Activated CD4-positive, alpha-beta T cell treated with anti-CD3 and anti-CD28 coated beads, Interleukin-2, amount 10 ng/mL, durations not matched to agents 24 days and 14 days (primary cell): ENCODE data around the gene EXOC3L4. TPM values are rescaled to one million over a fixed set of nuclear protein-coding genes. Genes with fewer than 3 reads are reported as not detected.

ENCODE experiments used
- DNase-seq: peaks from one replicate; pipeline ENCODE4 v3.0.0; 2022
- H3K27ac Mint-ChIP-seq: one replicate; pipeline ENCODE4 v1.8.0; 2022; ENCODE audit warnings: mild to moderate bottlenecking, mixed read lengths
- H3K27me3 Mint-ChIP-seq: one replicate; pipeline ENCODE4 v1.8.0; 2022; ENCODE audit warnings: mixed read lengths
- H3K36me3 Mint-ChIP-seq: one replicate; pipeline ENCODE4 v1.8.0; 2022; ENCODE audit warnings: low read depth, mild to moderate bottlenecking, mixed read lengths
- H3K4me1 Mint-ChIP-seq: one replicate; pipeline ENCODE4 v1.8.0; 2021; ENCODE audit warnings: mixed read lengths
- H3K4me3 Mint-ChIP-seq: one replicate; pipeline ENCODE4 v1.8.0; 2022; ENCODE audit warnings: mild to moderate bottlenecking, moderate library complexity, mixed read lengths
- H3K9me3 Mint-ChIP-seq: one replicate; pipeline ENCODE4 v1.8.0; 2021; ENCODE audit warnings: mixed read lengths
- intact Hi-C: fragments of 100-400 bp; cut with micrococcal nuclease; formaldehyde crosslinking; loops from one replicate; pipeline ENCODE4 v1.15.1; 2023
- total RNA-seq: library from RNA; stranded (reverse); gene quantifications from 2 replicates; pipeline ENCODE4 v1.2.3, GENCODE V29; 2022

EXOC3L4 gene
- total RNA-seq, 1 donor from 2014 or later, result not detected

DNA sequence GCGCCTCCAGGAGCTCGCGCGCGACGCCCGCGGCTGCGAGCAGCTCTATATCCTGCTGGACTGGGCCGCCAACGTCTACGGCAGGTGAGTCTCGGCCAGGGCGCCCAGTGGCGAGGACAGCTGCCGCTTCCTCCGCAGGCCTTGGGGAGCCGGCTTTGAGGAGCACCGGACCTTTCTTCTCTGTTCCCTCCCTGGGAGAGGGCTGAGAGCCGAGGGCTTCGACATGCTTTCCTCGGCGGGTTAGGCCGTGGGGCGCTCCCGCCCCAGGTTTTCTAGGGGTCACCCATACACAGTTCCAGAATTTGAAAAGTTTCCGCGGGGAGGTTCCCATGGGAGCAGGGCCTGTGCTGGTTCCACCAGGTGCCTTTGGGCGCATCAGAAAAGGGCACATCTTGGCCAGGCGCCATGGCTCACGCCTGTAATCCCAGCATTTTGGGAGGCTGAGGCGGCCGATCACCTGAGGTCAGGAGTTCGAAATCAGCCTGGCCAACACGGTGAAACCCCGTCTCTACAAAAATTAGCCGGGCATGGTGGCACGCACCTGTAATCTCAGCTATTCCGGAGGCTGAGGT, 8.2 kb downstream of the EXOC3L4 start:
- Mint-ChIP-seq H3K9me3 (no peaks in the 10 kb centered on the region), H3K4me3 (no peak overlapping the region), H3K4me1 (peaks cover 4% of the 10 kb centered on the region), H3K27ac (no peak overlapping the region), H3K36me3 (no peaks in the 10 kb centered on the region), H3K27me3 (peaks cover 25% of the 10 kb centered on the region)
- DNase-seq, result no peak
- intact Hi-C loops, result no loop called here

DNA sequence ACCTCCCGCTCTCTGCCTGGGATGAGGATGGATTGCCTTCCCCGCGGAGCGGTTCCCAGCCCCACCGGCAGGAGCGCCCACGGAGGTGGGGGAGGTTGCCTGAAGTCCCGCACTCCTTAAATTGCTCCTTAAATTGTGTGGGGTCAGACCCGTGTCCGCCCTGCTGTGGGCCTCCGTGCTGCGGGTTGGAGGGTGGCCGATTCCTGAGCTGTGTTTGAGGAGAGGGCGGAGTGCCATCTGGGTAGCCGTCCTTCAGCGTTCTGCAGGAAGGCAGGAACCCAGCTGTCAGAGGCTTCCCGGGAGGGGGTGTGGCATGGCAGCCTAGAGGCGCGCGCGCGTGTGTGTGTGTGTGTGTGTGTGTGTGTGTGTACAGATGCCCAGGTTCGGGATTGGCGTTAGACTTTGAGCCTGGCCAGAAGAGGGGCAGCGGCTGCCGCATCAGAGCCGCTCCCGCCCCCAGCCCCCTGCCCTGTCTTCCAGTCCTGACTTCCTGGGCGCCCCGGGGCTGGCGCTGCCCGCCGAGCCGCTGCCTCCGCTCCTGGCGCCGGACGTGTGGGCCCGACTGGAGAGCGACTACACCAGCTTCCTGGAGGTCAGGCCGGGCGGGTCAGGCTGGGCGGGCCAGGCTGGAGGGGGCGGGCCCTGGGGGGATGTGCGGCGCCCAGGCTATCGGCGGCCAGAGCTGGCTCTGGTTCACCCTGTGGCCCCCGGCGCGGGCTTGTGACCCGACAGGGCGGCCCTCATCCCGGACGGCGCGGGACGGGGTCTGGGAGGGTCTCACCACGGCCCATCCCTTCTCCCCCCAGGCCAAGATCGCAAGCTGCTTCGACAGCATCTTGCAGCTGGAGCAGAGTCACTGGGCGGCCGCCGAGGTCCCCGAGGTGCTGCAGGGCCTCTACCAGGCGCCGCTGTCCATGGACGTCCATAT, 9.2 kb downstream of the EXOC3L4 start:
- Mint-ChIP-seq H3K27ac (no peak overlapping the region), H3K4me3 (peak overlapping the region; percentile 26), H3K36me3 (no peaks in the 10 kb centered on the region), H3K4me1 (peaks cover 4% of the 10 kb centered on the region), H3K27me3 (peaks cover 25% of the 10 kb centered on the region), H3K9me3 (no peaks in the 10 kb centered on the region)
- intact Hi-C loops, result no loop called here
- DNase-seq, result no peak

DNA sequence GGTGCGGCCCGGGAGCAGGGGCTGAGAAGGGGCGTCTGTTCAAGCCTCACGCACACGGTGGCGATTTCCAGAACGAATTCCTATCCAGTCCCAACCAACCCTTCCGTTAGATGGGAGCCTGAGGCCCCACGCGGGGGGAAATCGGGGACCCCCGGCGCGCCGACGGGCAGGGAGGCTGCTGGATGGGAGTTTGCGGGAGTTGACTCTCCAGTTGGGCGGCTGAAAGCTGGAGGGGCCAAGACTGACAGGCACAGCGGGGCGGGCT, 9.8 kb downstream of the EXOC3L4 start:
- no peak for DNase-seq
- intact Hi-C loops, result no loop called here
- no peak overlapping the region for H3K27ac Mint-ChIP-seq
- H3K36me3 Mint-ChIP-seq, result no peaks in the 10 kb centered on the region
- H3K27me3 Mint-ChIP-seq, result peaks cover 25% of the 10 kb centered on the region
- H3K4me1 Mint-ChIP-seq, result peaks cover 4% of the 10 kb centered on the region
- H3K9me3 Mint-ChIP-seq, result no peaks in the 10 kb centered on the region
- H3K4me3 Mint-ChIP-seq, result no peak overlapping the region

DNA sequence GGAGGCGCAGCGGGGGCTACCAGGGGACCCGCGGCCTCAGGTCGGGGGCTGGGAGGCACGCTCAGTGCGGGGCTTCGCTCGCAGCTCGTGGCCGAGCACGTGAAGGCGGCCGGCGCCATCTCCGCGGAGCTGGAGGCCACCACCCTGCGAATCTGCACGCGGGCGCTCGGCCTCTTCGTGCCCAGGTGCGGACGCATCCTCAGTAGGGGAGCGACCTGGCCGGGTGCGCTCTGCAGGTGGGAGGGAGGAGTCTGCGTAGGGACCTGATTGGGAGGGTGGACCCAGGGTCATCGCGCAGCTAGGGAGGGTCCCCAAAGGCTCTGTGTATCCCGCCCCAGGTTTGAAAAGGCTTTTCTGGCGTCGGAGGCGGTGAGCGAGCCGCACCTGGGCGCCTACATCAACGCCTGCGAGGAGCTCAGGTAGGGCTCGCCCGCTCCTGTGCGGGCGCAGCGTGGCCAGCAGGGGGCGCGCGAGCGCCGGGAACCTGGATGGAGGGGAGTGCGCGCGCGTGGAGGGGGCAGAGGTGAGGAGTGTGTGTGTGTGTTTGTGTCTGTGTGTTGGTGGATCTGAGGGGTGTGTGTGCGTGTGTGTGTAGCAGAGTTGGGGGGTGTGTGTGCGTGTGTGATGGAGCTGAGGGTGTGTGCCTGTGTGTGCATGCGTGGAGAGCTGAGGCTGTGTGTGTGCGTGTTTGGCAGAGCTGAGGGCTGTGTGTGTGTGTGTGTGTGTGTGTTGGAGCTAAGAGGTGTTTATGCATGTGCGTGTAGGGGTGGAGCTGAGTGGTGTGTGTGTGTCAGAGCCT, 10.3 kb downstream of the EXOC3L4 start:
- peaks cover 25% of the 10 kb centered on the region for H3K27me3 Mint-ChIP-seq
- peaks cover 4% of the 10 kb centered on the region for H3K4me1 Mint-ChIP-seq
- intact Hi-C loops, result loop anchor here (1.0 to 5.0 kb wide), 3 partner anchors 36 to 187 kb away; no protein-coding TSS in a partner anchor
- no peaks in the 10 kb centered on the region for H3K9me3 Mint-ChIP-seq
- DNase-seq, result peak; percentile 92
- no peaks in the 10 kb centered on the region for H3K36me3 Mint-ChIP-seq
- H3K4me3 Mint-ChIP-seq, result no peak overlapping the region
- no peak overlapping the region for H3K27ac Mint-ChIP-seq

DNA sequence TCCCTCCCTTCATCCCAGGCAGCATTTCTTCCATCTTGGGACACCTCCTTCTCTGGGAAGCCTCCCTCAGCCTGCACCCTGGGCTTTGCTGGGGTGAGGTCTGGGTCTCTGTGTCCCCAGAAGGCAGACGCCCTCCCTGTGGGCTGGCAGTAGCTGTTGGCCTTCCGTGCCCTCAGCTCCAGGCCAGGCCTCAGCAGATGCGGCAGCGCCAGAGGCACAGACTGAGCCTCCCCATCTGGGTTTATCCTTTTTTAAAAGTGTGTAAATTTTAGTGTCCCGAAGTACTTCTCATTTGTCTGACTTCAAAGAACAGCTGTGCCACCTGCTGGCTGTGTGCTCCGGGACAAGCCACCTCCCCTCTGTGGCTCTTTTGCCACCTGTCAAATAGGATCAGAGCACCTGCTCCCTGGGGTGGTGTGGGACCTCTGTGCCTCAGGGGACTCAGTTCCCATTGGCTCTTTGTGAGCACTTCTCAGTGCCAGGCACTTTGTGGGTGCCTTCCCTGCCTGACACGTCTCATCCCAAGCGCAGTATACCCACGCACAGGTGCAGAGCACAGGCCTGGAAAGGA, 11.1 kb downstream of the EXOC3L4 start:
- intact Hi-C loops, result loop anchor here (1.0 to 5.0 kb wide), 3 partner anchors 36 to 187 kb away; no protein-coding TSS in a partner anchor
- H3K4me3 Mint-ChIP-seq, result no peak overlapping the region
- peaks cover 25% of the 10 kb centered on the region for H3K27me3 Mint-ChIP-seq
- H3K27ac Mint-ChIP-seq, result no peak overlapping the region
- peaks cover 4% of the 10 kb centered on the region for H3K4me1 Mint-ChIP-seq
- no peaks in the 10 kb centered on the region for H3K9me3 Mint-ChIP-seq
- H3K36me3 Mint-ChIP-seq, result no peaks in the 10 kb centered on the region
- DNase-seq, result peak; percentile 65

GRCh38 chr14:103107455-103107854, 12.9 kb downstream of the EXOC3L4 start:
- peaks cover 4% of the 10 kb centered on the region for H3K4me1 Mint-ChIP-seq
- no peaks in the 10 kb centered on the region for H3K9me3 Mint-ChIP-seq
- intact Hi-C loops, result loop anchor here (5.0 kb wide), 1 partner anchor 80 kb away; no protein-coding TSS in a partner anchor
- no peak overlapping the region for H3K4me3 Mint-ChIP-seq
- DNase-seq, result no peak
- no peak overlapping the region for H3K27ac Mint-ChIP-seq
- H3K36me3 Mint-ChIP-seq, result no peaks in the 10 kb centered on the region
- H3K27me3 Mint-ChIP-seq, result peaks cover 17% of the 10 kb centered on the region

- no peaks in the 10 kb centered on the region for H3K9me3 Mint-ChIP-seq
- peaks cover 13% of the 10 kb centered on the region for H3K27me3 Mint-ChIP-seq
- peaks cover 4% of the 10 kb centered on the region for H3K4me1 Mint-ChIP-seq
- no peak overlapping the region for H3K27ac Mint-ChIP-seq
- H3K36me3 Mint-ChIP-seq, result no peaks in the 10 kb centered on the region
- intact Hi-C loops, result loop anchor here (5.0 kb wide), 1 partner anchor 79 kb away; no protein-coding TSS in a partner anchor
- no peak for DNase-seq
- H3K4me3 Mint-ChIP-seq, result no peak overlapping the region
Observed at GRCh38 chr14:103107941-103108748, 13.6 kb downstream of the EXOC3L4 start.

GRCh38 chr14:103108749-103109207, 14.3 kb downstream of the EXOC3L4 start:
- no peak overlapping the region for H3K4me3 Mint-ChIP-seq
- intact Hi-C loops, result loop anchor here (5.0 kb wide), 1 partner anchor 79 kb away; no protein-coding TSS in a partner anchor
- peaks cover 4% of the 10 kb centered on the region for H3K4me1 Mint-ChIP-seq
- peaks cover 9% of the 10 kb centered on the region for H3K27me3 Mint-ChIP-seq
- no peak overlapping the region for H3K27ac Mint-ChIP-seq
- no peaks in the 10 kb centered on the region for H3K9me3 Mint-ChIP-seq
- H3K36me3 Mint-ChIP-seq, result no peaks in the 10 kb centered on the region
- DNase-seq, result peak; percentile 65

GRCh38 chr14:103109535-103110441, 15.3 kb downstream of the EXOC3L4 start:
- H3K36me3 Mint-ChIP-seq, result no peaks in the 10 kb centered on the region

GRCh38 chr14:103110681-103111231, 16.2 kb downstream of the EXOC3L4 start:
- peaks cover 7% of the 10 kb centered on the region for H3K4me1 Mint-ChIP-seq
- peaks cover under 1% of the 10 kb centered on the region for H3K27me3 Mint-ChIP-seq
- H3K4me3 Mint-ChIP-seq, result no peak overlapping the region
- no peaks in the 10 kb centered on the region for H3K9me3 Mint-ChIP-seq
- DNase-seq, result no peak
- intact Hi-C loops, result no loop called here
- no peak overlapping the region for H3K27ac Mint-ChIP-seq
- H3K36me3 Mint-ChIP-seq, result no peaks in the 10 kb centered on the region

More at GRCh38 chr14:103109535-103110441, 15.3 kb downstream of the EXOC3L4 start:
- H3K4me1 Mint-ChIP-seq, result peaks cover 5% of the 10 kb centered on the region
- no peak overlapping the region for H3K4me3 Mint-ChIP-seq
- peaks cover 7% of the 10 kb centered on the region for H3K27me3 Mint-ChIP-seq
- intact Hi-C loops, result loop anchor here (5.0 kb wide), 1 partner anchor 78 kb away; no protein-coding TSS in a partner anchor
- no peaks in the 10 kb centered on the region for H3K9me3 Mint-ChIP-seq
- no peak overlapping the region for H3K27ac Mint-ChIP-seq
- DNase-seq, result no peak

DNA sequence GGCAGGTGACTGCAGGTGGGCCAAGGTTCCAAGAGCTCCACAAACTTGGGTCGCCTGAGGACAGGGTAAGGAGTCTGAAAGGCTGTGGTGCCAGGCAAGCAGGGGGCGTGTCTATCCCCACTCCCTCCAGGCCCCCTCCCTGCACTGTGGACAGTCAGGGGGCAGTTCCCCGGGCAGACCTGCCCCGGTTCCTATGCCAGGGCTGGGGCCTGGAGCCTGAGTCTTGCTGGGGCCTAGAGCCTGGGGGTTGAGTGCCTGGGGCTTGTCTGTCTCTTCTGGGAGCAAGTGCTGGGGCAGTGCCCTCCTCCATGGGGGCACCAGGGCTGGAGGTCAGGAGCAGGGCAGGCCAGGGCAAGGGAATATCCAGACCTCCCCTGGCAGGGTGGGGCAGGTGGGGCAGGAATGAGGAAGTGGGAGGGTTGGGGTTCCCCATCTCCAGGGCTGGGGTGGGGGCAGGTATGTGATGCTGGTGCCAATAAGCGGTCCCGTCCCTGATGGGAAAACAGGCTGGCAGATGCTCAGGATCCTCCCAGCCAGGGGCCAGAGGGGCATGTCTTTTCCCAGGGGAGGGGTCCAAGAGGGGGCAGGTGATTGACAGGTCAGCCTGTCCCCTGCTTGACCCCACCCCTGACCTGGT, 16.8 kb downstream of the EXOC3L4 start:
- Mint-ChIP-seq H3K4me1 (peaks cover 7% of the 10 kb centered on the region), H3K36me3 (no peaks in the 10 kb centered on the region), H3K9me3 (no peaks in the 10 kb centered on the region), H3K27ac (no peak overlapping the region), H3K4me3 (no peak overlapping the region), H3K27me3 (no peaks in the 10 kb centered on the region)
- intact Hi-C loops, result no loop called here
- DNase-seq, result no peak
